WTC11 (cell line): Measurements from ENCODE around the gene TNFRSF1B. TPM values are rescaled to one million over a fixed set of nuclear protein-coding genes. Genes with fewer than 3 reads are reported as not detected.

ENCODE experiments used
- ATAC-seq: fragments of 200-7000 bp; cut with Tn5 transposase; 2 replicates; pipeline ENCODE4 v1.10.0; 2021; ENCODE audit warnings: mild to moderate bottlenecking, moderate library complexity
- CTCF ChIA-PET: fragments of 300-600 bp; sonication (Branson Sonifier 250); formaldehyde crosslinking; loops from one replicate; lab custom pipeline; 2021; ENCODE audit warnings: antibody characterized with exemption; lab: Charles Lee
- POLR2A ChIA-PET: fragments of 350-600 bp; sonication (Branson Sonifier 250); formaldehyde crosslinking; loops from one replicate; lab custom pipeline; 2021; ENCODE audit warnings: antibody characterized with exemption; lab: Charles Lee
- DNase-seq: peaks from one replicate; pipeline ENCODE4 v3.0.0; 2021; ENCODE audit warnings: low spot score
- H3K27ac Mint-ChIP-seq: 2 replicates; pipeline ENCODE4 v1.8.0; 2021; ENCODE audit warnings: mixed read lengths
- H3K27me3 Mint-ChIP-seq: 2 replicates; pipeline ENCODE4 v1.8.0; 2021; ENCODE audit warnings: low read depth, mild to moderate bottlenecking, moderate library complexity, mixed read lengths
- H3K36me3 Mint-ChIP-seq: 2 replicates; pipeline ENCODE4 v1.8.0; 2021; ENCODE audit warnings: mixed read lengths
- H3K4me1 Mint-ChIP-seq: 2 replicates; pipeline ENCODE4 v1.8.0; 2022; ENCODE audit warnings: mixed read lengths
- H3K4me3 Mint-ChIP-seq: 2 replicates; pipeline ENCODE4 v1.8.0; 2021; ENCODE audit warnings: mild to moderate bottlenecking, moderate library complexity, mixed read lengths
- H3K9me3 Mint-ChIP-seq: 2 replicates; pipeline ENCODE4 v1.8.0; 2021; ENCODE audit warnings: mixed read lengths
- ATF6 ChIP-seq: sonication (generic); formaldehyde crosslinking; IDR thresholded peaks from 2 replicates; pipeline ENCODE4 v1.8.1; 2023; ENCODE audit warnings: mild to moderate bottlenecking, missing genetic modification reagents
- CREB1 ChIP-seq: sonication (generic); formaldehyde crosslinking; IDR thresholded peaks from 2 replicates; pipeline ENCODE4 v1.8.0; 2023; ENCODE audit warnings: mild to moderate bottlenecking, missing genetic modification reagents
- ESRRA ChIP-seq: sonication (generic); formaldehyde crosslinking; IDR thresholded peaks from 2 replicates; pipeline ENCODE4 v1.8.1; 2022; ENCODE audit warnings: mild to moderate bottlenecking, missing genetic modification reagents, borderline replicate concordance
- FOXP1 ChIP-seq: sonication (generic); formaldehyde crosslinking; IDR thresholded peaks from 2 replicates; pipeline ENCODE4 v1.8.0; 2022; ENCODE audit warnings: missing genetic modification reagents, mild to moderate bottlenecking, moderate library complexity, borderline replicate concordance
- FOXP4 ChIP-seq: sonication (generic); formaldehyde crosslinking; IDR thresholded peaks from 2 replicates; pipeline ENCODE4 v1.8.0; 2022; ENCODE audit warnings: mild to moderate bottlenecking, missing genetic modification reagents
- JAZF1 ChIP-seq: fragments of 250-450 bp; sonication (Bioruptor Pico); IDR thresholded peaks from 2 replicates; pipeline ENCODE4 v1.9.0; 2021; ENCODE audit warnings: moderate library complexity, mild to moderate bottlenecking, inconsistent platforms
- JUN ChIP-seq: sonication (generic); formaldehyde crosslinking; IDR thresholded peaks from 2 replicates; pipeline ENCODE4 v1.8.0; 2023; ENCODE audit warnings: mild to moderate bottlenecking, missing genetic modification reagents
- NFYB ChIP-seq: sonication (generic); formaldehyde crosslinking; conservative IDR thresholded peaks from 2 replicates; pipeline ENCODE4 v1.8.0; 2022; ENCODE audit warnings: low read depth, missing genetic modification reagents
- OVOL2 ChIP-seq: fragments of 250-450 bp; sonication (Bioruptor Pico); IDR thresholded peaks from 2 replicates; pipeline ENCODE4 v1.9.0; 2021; ENCODE audit warnings: mild to moderate bottlenecking, borderline replicate concordance
- STAT6 ChIP-seq: sonication (generic); formaldehyde crosslinking; conservative IDR thresholded peaks from 2 replicates; pipeline ENCODE4 v1.8.1; 2023; ENCODE audit warnings: mild to moderate bottlenecking, low read depth, missing genetic modification reagents, moderate library complexity
- TEAD1 ChIP-seq: sonication (generic); formaldehyde crosslinking; IDR thresholded peaks from 2 replicates; pipeline ENCODE4 v1.8.0; 2022; ENCODE audit warnings: mild to moderate bottlenecking, missing genetic modification reagents
- USF1 ChIP-seq: sonication (generic); formaldehyde crosslinking; IDR thresholded peaks from 2 replicates; pipeline ENCODE4 v1.8.0; 2022; ENCODE audit warnings: mild to moderate bottlenecking, missing genetic modification reagents
- ZNF121 ChIP-seq: sonication (generic); formaldehyde crosslinking; IDR thresholded peaks from 2 replicates; pipeline ENCODE4 v1.8.0; 2023; ENCODE audit warnings: missing genetic modification reagents
- ZNF263 ChIP-seq: sonication (generic); formaldehyde crosslinking; IDR thresholded peaks from 2 replicates; pipeline ENCODE4 v1.8.1; 2022; ENCODE audit warnings: low read depth, mild to moderate bottlenecking, moderate library complexity, missing genetic modification reagents
- ZNF281 ChIP-seq: sonication (generic); formaldehyde crosslinking; IDR thresholded peaks from 2 replicates; pipeline ENCODE4 v1.8.0; 2023; ENCODE audit warnings: mild to moderate bottlenecking, missing genetic modification reagents
- ZNF416 ChIP-seq: fragments of 250-450 bp; sonication (Bioruptor Pico); IDR thresholded peaks from 2 replicates; pipeline ENCODE4 v1.9.0; 2021; ENCODE audit warnings: mild to moderate bottlenecking, inconsistent platforms
- ZNF425 ChIP-seq: fragments of 250-450 bp; sonication (Bioruptor Pico); conservative IDR thresholded peaks from 2 replicates; pipeline ENCODE4 v1.9.0; 2021; ENCODE audit warnings: mild to moderate bottlenecking
- ZNF671 ChIP-seq: fragments of 250-450 bp; sonication (Bioruptor Pico); IDR thresholded peaks from 2 replicates; pipeline ENCODE4 v1.8.0; 2021; ENCODE audit warnings: mild to moderate bottlenecking
- total RNA-seq: library from RNA; stranded (reverse); gene quantifications from 3 replicates; pipeline ENCODE4 v1.2.3, GENCODE V29; 2021

The TNFRSF1B gene
- total RNA-seq, 1 experiment from 2014 or later = 2.7 TPM

- Mint-ChIP-seq H3K27ac (no peak overlapping the region), H3K27me3 (no peaks in the 10 kb centered on the region), H3K36me3 (peaks cover 9% of the 10 kb centered on the region; the same call in 1 of the 2 replicates), H3K9me3 (no peaks in the 10 kb centered on the region), H3K4me1 (peaks cover 8% of the 10 kb centered on the region), H3K4me3 (no peak overlapping the region)
- peak; percentile 25 for ATAC-seq
- peak; percentile 31 for DNase-seq
- ChIA-PET CTCF (interaction anchor here (1.0 kb wide), 1 partner anchor 54 kb away, joined by 3 read pairs; no protein-coding TSS in a partner anchor), POLR2A (no interaction called here)
- no peak for TF ChIP-seq USF1
- TF ChIP-seq CREB1 (CRISPR knock-in tag) = no peak
- TF ChIP-seq FOXP1 (CRISPR knock-in tag) = no peak
- TF ChIP-seq ZNF281 (CRISPR knock-in tag) = no peak
- TF ChIP-seq JAZF1 (CRISPR knock-in tag) = no peak
- no peak for TF ChIP-seq ZNF263
Measured at GRCh38 chr1:12142141-12142823, 24.5 kb upstream of the TNFRSF1B start.

GRCh38 chr1:12142891-12143630 is 23.7 kb upstream of the TNFRSF1B start:
- Mint-ChIP-seq H3K27me3 (no peaks in the 10 kb centered on the region), H3K36me3 (peaks cover 9% of the 10 kb centered on the region; the same call in 1 of the 2 replicates), H3K4me3 (no peak overlapping the region), H3K4me1 (peaks cover 8% of the 10 kb centered on the region), H3K27ac (no peak overlapping the region), H3K9me3 (no peaks in the 10 kb centered on the region)
- CTCF ChIA-PET = no interaction called here
- no peak for ATAC-seq
- POLR2A ChIA-PET = no interaction called here
- TF ChIP-seq ZNF425 (no peak), STAT6 (CRISPR knock-in tag) (no peak), ESRRA (CRISPR knock-in tag) (no peak), ATF6 (CRISPR knock-in tag) (no peak), TEAD1 (CRISPR knock-in tag) (no peak), CREB1 (CRISPR knock-in tag) (no peak), OVOL2 (CRISPR knock-in tag) (no peak), ZNF416 (CRISPR knock-in tag) (no peak), NFYB (CRISPR knock-in tag) (no peak), ZNF671 (CRISPR knock-in tag) (no peak), JUN (no peak), ZNF121 (CRISPR knock-in tag) (no peak), FOXP4 (CRISPR knock-in tag) (no peak)
- TF ChIP-seq, all 79 proteins: peak for 0
- no peak for DNase-seq
